ENCODE results near the gene ADAM29.

ADAM29 gene

DNA sequence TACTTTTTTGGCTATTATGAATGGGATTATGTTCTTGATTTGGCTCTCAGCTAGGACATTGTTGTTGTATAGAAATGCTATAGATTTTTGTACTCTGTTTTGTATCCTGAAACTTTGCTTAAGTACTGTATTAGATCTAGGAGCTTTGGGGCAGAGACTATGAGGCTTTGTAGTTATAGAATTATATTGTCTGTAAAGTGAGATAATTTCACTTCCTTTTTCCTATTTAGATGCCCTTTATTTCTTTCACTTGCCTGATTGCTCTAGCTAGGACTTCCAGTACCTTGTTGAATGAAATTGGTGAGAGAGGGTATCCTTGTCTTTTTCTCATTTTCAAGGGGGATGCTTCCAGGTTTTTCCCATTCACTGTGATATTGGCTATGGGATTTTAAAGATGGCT lies 28.1 kb downstream of the ADAM29 start:
- H3K27ac ChIP-seq (ENCODE audit: extremely low read depth, low read depth, low read length) = no peak overlapping the region
- H3K4me1 ChIP-seq (ENCODE audit: control insufficient read depth, insufficient read depth, low read length) = no peaks in the 10 kb centered on the region
- no peaks in the 10 kb centered on the region for H3K9me3 ChIP-seq (ENCODE audit: control insufficient read depth, insufficient read depth, low read depth, low read length)
- H3K4me3 ChIP-seq (ENCODE audit: low read depth, low read length) = no peak overlapping the region
- H3K36me3 ChIP-seq (ENCODE audit: control insufficient read depth in 2 of 2, insufficient read depth in 1 of 2, low read length in 2 of 2) = no peaks in the 10 kb centered on the region
- POLR2A ChIA-PET = no interaction called here
- CTCF ChIA-PET = no interaction called here
- TF ChIP-seq ZNF394 (tag by site-specific recombination; IDR thresholded peaks at IDR 0.05; ENCODE audit: borderline replicate concordance) (no peak), ZNF571 (tag by site-specific recombination; IDR thresholded peaks at IDR 0.05) (no peak)

DNA sequence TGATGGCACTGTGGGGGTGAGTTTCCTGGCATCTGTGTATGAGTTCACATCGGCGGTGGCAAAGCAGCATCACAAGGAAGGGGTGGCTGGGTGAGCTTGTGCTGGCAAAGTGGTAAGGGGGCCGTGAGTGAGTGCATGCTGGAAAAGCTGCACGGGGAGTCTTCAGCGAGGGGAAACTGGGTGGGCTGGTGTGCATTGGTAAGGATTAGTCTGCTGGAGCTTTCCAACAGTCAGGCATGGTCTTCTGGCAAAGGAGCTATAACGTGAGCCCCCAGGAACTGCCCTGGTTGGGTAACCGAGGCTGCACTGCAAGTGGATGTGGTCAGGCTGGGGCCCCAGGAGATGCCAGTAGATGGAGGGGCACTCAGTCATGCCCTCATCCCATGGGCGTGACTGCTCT lies 30.7 kb downstream of the ADAM29 start:
- H3K4me1 ChIP-seq (ENCODE audit: control insufficient read depth, insufficient read depth, low read length) = no peaks in the 10 kb centered on the region
- CTCF ChIA-PET = no interaction called here
- TF ChIP-seq ZEB2 (tag by site-specific recombination; IDR thresholded peaks at IDR 0.05) = no peak
- no peak for TF ChIP-seq ZNF658 (tag by site-specific recombination; IDR thresholded peaks at IDR 0.05)
- TF ChIP-seq ZNF239 (tag by site-specific recombination; IDR thresholded peaks at IDR 0.05) = no peak
- TF ChIP-seq, protein P1, sequence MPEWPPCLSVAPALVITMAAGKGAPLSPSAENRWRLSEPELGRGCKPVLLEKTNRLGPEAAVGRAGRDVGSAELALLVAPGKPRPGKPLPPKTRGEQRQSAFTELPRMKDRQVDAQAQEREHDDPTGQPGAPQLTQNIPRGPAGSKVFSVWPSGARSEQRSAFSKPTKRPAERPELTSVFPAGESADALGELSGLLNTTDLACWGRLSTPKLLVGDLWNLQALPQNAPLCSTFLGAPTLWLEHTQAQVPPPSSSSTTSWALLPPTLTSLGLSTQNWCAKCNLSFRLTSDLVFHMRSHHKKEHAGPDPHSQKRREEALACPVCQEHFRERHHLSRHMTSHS (tag by site-specific recombination; IDR thresholded peaks at IDR 0.05) = no peak
- TF ChIP-seq ZBTB8A (tag by site-specific recombination; IDR thresholded peaks at IDR 0.05) = no peak
- no peak overlapping the region for H3K4me3 ChIP-seq (ENCODE audit: low read depth, low read length)
- H3K36me3 ChIP-seq (ENCODE audit: control insufficient read depth in 2 of 2, insufficient read depth in 1 of 2, low read length in 2 of 2) = no peaks in the 10 kb centered on the region
- POLR2A ChIA-PET = no interaction called here
- no peaks in the 10 kb centered on the region for H3K9me3 ChIP-seq (ENCODE audit: control insufficient read depth, insufficient read depth, low read depth, low read length)
- no peak overlapping the region for H3K27ac ChIP-seq (ENCODE audit: extremely low read depth, low read depth, low read length)

DNA sequence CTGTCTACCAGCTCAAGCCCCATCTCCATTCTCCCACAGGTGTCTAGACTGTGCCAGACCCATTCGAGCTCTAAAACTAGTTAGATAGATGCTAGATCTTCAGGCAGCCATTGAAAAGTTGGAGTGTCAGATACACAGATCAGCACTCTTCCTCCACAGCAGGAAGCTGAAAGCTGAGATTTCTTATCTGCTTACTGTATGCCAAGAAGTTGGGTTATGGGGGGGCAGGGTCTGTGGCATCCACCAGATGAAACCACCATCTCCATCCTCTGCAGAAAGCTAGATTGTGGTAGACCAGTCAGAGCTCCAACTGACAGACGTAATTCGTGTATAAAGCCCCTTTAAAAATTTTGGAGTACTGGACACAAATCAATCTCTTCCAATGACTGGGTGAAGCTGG lies 54.8 kb downstream of the ADAM29 start:
- ChIA-PET POLR2A (no interaction called here), CTCF (no interaction called here)
- no peaks in the 10 kb centered on the region for H3K36me3 ChIP-seq (ENCODE audit: control insufficient read depth in 2 of 2, insufficient read depth in 1 of 2, low read length in 2 of 2)
- H3K4me3 ChIP-seq (ENCODE audit: low read depth, low read length) = no peak overlapping the region
- H3K27ac ChIP-seq (ENCODE audit: extremely low read depth, low read depth, low read length) = no peak overlapping the region
- no peaks in the 10 kb centered on the region for H3K4me1 ChIP-seq (ENCODE audit: control insufficient read depth, insufficient read depth, low read length)
- no peaks in the 10 kb centered on the region for H3K9me3 ChIP-seq (ENCODE audit: control insufficient read depth, insufficient read depth, low read depth, low read length)
- TF ChIP-seq ZNF114 (tag by site-specific recombination; IDR thresholded peaks at IDR 0.05) = no peak
- TF ChIP-seq, protein P2, sequence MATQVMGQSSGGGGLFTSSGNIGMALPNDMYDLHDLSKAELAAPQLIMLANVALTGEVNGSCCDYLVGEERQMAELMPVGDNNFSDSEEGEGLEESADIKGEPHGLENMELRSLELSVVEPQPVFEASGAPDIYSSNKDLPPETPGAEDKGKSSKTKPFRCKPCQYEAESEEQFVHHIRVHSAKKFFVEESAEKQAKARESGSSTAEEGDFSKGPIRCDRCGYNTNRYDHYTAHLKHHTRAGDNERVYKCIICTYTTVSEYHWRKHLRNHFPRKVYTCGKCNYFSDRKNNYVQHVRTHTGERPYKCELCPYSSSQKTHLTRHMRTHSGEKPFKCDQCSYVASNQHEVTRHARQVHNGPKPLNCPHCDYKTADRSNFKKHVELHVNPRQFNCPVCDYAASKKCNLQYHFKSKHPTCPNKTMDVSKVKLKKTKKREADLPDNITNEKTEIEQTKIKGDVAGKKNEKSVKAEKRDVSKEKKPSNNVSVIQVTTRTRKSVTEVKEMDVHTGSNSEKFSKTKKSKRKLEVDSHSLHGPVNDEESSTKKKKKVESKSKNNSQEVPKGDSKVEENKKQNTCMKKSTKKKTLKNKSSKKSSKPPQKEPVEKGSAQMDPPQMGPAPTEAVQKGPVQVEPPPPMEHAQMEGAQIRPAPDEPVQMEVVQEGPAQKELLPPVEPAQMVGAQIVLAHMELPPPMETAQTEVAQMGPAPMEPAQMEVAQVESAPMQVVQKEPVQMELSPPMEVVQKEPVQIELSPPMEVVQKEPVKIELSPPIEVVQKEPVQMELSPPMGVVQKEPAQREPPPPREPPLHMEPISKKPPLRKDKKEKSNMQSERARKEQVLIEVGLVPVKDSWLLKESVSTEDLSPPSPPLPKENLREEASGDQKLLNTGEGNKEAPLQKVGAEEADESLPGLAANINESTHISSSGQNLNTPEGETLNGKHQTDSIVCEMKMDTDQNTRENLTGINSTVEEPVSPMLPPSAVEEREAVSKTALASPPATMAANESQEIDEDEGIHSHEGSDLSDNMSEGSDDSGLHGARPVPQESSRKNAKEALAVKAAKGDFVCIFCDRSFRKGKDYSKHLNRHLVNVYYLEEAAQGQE (tag by site-specific recombination; IDR thresholded peaks at IDR 0.05) = no peak
- no peak for TF ChIP-seq PRDM1 (tag by site-specific recombination; IDR thresholded peaks at IDR 0.05)
- TF ChIP-seq, protein P3, sequence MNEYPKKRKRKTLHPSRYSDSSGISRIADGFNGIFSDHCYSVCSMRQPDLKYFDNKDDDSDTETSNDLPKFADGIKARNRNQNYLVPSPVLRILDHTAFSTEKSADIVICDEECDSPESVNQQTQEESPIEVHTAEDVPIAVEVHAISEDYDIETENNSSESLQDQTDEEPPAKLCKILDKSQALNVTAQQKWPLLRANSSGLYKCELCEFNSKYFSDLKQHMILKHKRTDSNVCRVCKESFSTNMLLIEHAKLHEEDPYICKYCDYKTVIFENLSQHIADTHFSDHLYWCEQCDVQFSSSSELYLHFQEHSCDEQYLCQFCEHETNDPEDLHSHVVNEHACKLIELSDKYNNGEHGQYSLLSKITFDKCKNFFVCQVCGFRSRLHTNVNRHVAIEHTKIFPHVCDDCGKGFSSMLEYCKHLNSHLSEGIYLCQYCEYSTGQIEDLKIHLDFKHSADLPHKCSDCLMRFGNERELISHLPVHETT (tag by site-specific recombination; IDR thresholded peaks at IDR 0.05) = no peak
- no peak for TF ChIP-seq ZNF2 (tag by site-specific recombination; IDR thresholded peaks at IDR 0.05)
- TF ChIP-seq WT1 (tag by site-specific recombination; IDR thresholded peaks at IDR 0.05) = no peak
- TF ChIP-seq, protein P4, sequence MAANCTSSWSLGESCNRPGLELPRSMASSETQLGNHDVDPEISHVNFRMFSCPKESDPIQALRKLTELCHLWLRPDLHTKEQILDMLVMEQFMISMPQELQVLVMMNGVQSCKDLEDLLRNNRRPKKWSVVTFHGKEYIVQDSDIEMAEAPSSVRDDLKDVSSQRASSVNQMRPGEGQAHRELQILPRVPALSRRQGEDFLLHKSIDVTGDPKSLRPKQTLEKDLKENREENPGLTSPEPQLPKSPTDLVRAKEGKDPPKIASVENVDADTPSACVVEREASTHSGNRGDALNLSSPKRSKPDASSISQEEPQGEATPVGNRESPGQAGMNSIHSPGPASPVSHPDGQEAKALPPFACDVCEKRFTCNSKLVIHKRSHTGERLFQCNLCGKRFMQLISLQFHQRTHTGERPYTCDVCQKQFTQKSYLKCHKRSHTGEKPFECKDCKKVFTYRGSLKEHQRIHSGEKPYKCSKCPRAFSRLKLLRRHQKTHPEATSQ (tag by site-specific recombination; IDR thresholded peaks at IDR 0.05) = no peak
- TF ChIP-seq, protein P5, sequence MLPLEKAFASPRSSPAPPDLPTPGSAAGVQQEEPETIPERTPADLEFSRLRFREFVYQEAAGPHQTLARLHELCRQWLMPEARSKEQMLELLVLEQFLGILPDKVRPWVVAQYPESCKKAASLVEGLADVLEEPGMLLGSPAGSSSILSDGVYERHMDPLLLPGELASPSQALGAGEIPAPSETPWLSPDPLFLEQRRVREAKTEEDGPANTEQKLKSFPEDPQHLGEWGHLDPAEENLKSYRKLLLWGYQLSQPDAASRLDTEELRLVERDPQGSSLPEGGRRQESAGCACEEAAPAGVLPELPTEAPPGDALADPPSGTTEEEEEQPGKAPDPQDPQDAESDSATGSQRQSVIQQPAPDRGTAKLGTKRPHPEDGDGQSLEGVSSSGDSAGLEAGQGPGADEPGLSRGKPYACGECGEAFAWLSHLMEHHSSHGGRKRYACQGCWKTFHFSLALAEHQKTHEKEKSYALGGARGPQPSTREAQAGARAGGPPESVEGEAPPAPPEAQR (tag by site-specific recombination; IDR thresholded peaks at IDR 0.05) = no peak
- TF ChIP-seq ZNF629 (tag by site-specific recombination; IDR thresholded peaks at IDR 0.05) = no peak
- no peak for TF ChIP-seq ZNF621 (tag by site-specific recombination; IDR thresholded peaks at IDR 0.05)
- TF ChIP-seq, protein P6, sequence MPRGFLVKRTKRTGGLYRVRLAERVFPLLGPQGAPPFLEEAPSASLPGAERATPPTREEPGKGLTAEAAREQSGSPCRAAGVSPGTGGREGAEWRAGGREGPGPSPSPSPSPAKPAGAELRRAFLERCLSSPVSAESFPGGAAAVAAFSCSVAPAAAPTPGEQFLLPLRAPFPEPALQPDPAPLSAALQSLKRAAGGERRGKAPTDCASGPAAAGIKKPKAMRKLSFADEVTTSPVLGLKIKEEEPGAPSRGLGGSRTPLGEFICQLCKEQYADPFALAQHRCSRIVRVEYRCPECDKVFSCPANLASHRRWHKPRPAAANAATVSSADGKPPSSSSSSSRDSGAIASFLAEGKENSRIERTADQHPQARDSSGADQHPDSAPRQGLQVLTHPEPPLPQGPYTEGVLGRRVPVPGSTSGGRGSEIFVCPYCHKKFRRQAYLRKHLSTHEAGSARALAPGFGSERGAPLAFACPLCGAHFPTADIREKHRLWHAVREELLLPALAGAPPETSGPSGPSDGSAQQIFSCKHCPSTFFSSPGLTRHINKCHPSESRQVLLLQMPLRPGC (tag by site-specific recombination; IDR thresholded peaks at IDR 0.05) = no peak
- TF ChIP-seq ZFHX2 (tag by site-specific recombination; conservative IDR thresholded peaks at IDR 0.05) = no peak
- TF ChIP-seq ZNF202 (tag by site-specific recombination; IDR thresholded peaks at IDR 0.05; ENCODE audit: borderline replicate concordance) = no peak
- TF ChIP-seq ZNF350 (tag by site-specific recombination; IDR thresholded peaks at IDR 0.05) = no peak
- TF ChIP-seq ZBTB20 (tag by site-specific recombination; IDR thresholded peaks at IDR 0.05) = no peak
- no peak for TF ChIP-seq ZNF140 (tag by site-specific recombination; IDR thresholded peaks at IDR 0.05)
- no peak for TF ChIP-seq ZNF394 (tag by site-specific recombination; IDR thresholded peaks at IDR 0.05; ENCODE audit: borderline replicate concordance)
